Measurements from ENCODE around the gene KIF4A. TPM values are rescaled to one million over a fixed set of nuclear protein-coding genes. Genes with fewer than 3 reads are reported as not detected.

The KIF4A gene
- total and polyA plus RNA-seq, 2 of the 13 experiments (the other 11 are each of a cell fraction or from before 2014, with no cell fraction given) = 9.4 to 28.2 TPM

DNA sequence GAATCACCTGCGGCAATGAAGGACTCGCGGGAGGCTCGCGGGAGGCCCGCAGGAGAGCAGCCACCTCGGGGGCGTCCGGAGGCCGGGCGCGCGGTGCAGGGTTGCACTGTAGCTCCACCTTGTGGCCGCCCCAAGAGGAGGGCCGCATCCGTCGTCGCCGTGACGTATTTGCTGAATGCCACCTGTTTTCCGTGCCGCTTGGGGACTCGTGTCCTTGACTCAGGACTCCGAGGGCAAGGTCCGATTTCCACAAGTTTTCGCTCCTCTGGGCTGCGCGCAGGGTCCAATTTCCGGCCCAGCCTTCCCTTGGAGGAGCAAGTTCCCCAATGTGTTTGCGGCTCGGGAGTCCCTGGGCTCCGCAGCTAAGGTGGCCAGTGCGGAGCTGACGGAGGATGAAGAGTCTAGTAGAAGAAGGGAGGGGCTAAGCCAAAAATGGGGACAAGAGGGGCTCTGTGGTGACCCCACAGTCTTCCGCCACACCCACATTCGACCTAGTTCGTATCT, 144.0 kb downstream of the KIF4A start (continued):
- no peak for TF ChIP-seq SIX4 (CRISPR knock-in tag; IDR thresholded peaks at IDR 0.05)
- no peak for TF ChIP-seq ZSCAN29 (CRISPR knock-in tag; conservative IDR thresholded peaks at IDR 0.05)
- 0 out of 2 replicates have a peak, but pooled peaks have one; percentile 7 for TF ChIP-seq TBX2 (CRISPR knock-in tag; IDR thresholded peaks at IDR 0.05; ENCODE audit: borderline replicate concordance)
- TF ChIP-seq ZNF652 (CRISPR knock-in tag; IDR thresholded peaks at IDR 0.05; ENCODE audit: borderline replicate concordance, low read depth) = no peak
- TF ChIP-seq FOSL2 (CRISPR knock-in tag; IDR thresholded peaks at IDR 0.05) = peak; percentile 33; the same call in 1 of the 2 replicates
- peak; percentile 81 for TF ChIP-seq RXRA (CRISPR knock-in tag; IDR thresholded peaks at IDR 0.05)
- TF ChIP-seq KDM2A (CRISPR knock-in tag; IDR thresholded peaks at IDR 0.05; ENCODE audit: borderline replicate concordance, low read depth) = peak; percentile 73
- TF ChIP-seq, protein P1, sequence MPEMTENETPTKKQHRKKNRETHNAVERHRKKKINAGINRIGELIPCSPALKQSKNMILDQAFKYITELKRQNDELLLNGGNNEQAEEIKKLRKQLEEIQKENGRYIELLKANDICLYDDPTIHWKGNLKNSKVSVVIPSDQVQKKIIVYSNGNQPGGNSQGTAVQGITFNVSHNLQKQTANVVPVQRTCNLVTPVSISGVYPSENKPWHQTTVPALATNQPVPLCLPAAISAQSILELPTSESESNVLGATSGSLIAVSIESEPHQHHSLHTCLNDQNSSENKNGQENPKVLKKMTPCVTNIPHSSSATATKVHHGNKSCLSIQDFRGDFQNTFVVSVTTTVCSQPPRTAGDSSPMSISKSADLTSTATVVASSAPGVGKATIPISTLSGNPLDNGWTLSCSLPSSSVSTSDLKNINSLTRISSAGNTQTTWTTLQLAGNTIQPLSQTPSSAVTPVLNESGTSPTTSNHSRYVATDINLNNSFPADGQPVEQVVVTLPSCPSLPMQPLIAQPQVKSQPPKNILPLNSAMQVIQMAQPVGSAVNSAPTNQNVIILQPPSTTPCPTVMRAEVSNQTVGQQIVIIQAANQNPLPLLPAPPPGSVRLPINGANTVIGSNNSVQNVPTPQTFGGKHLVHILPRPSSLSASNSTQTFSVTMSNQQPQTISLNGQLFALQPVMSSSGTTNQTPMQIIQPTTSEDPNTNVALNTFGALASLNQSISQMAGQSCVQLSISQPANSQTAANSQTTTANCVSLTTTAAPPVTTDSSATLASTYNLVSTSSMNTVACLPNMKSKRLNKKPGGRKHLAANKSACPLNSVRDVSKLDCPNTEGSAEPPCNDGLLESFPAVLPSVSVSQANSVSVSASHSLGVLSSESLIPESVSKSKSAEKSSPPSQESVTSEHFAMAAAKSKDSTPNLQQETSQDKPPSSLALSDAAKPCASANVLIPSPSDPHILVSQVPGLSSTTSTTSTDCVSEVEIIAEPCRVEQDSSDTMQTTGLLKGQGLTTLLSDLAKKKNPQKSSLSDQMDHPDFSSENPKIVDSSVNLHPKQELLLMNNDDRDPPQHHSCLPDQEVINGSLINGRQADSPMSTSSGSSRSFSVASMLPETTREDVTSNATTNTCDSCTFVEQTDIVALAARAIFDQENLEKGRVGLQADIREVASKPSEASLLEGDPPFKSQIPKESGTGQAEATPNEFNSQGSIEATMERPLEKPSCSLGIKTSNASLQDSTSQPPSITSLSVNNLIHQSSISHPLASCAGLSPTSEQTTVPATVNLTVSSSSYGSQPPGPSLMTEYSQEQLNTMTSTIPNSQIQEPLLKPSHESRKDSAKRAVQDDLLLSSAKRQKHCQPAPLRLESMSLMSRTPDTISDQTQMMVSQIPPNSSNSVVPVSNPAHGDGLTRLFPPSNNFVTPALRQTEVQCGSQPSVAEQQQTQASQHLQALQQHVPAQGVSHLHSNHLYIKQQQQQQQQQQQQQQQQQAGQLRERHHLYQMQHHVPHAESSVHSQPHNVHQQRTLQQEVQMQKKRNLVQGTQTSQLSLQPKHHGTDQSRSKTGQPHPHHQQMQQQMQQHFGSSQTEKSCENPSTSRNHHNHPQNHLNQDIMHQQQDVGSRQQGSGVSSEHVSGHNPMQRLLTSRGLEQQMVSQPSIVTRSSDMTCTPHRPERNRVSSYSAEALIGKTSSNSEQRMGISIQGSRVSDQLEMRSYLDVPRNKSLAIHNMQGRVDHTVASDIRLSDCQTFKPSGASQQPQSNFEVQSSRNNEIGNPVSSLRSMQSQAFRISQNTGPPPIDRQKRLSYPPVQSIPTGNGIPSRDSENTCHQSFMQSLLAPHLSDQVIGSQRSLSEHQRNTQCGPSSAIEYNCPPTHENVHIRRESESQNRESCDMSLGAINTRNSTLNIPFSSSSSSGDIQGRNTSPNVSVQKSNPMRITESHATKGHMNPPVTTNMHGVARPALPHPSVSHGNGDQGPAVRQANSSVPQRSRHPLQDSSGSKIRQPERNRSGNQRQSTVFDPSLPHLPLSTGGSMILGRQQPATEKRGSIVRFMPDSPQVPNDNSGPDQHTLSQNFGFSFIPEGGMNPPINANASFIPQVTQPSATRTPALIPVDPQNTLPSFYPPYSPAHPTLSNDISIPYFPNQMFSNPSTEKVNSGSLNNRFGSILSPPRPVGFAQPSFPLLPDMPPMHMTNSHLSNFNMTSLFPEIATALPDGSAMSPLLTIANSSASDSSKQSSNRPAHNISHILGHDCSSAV (CRISPR knock-in tag; IDR thresholded peaks at IDR 0.05; ENCODE audit: borderline replicate concordance) = no peak
- no peak for TF ChIP-seq ZNF724P (CRISPR knock-in tag; IDR thresholded peaks at IDR 0.05; ENCODE audit: borderline replicate concordance)
- TF ChIP-seq, protein P2, sequence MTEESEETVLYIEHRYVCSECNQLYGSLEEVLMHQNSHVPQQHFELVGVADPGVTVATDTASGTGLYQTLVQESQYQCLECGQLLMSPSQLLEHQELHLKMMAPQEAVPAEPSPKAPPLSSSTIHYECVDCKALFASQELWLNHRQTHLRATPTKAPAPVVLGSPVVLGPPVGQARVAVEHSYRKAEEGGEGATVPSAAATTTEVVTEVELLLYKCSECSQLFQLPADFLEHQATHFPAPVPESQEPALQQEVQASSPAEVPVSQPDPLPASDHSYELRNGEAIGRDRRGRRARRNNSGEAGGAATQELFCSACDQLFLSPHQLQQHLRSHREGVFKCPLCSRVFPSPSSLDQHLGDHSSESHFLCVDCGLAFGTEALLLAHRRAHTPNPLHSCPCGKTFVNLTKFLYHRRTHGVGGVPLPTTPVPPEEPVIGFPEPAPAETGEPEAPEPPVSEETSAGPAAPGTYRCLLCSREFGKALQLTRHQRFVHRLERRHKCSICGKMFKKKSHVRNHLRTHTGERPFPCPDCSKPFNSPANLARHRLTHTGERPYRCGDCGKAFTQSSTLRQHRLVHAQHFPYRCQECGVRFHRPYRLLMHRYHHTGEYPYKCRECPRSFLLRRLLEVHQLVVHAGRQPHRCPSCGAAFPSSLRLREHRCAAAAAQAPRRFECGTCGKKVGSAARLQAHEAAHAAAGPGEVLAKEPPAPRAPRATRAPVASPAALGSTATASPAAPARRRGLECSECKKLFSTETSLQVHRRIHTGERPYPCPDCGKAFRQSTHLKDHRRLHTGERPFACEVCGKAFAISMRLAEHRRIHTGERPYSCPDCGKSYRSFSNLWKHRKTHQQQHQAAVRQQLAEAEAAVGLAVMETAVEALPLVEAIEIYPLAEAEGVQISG (CRISPR knock-in tag; IDR thresholded peaks at IDR 0.05) = peak; percentile 56
- 0 out of 2 replicates have a peak, but pooled peaks have one; percentile 32 for TF ChIP-seq FOXO1 (CRISPR knock-in tag; IDR thresholded peaks at IDR 0.05)
- TF ChIP-seq, protein P3, sequence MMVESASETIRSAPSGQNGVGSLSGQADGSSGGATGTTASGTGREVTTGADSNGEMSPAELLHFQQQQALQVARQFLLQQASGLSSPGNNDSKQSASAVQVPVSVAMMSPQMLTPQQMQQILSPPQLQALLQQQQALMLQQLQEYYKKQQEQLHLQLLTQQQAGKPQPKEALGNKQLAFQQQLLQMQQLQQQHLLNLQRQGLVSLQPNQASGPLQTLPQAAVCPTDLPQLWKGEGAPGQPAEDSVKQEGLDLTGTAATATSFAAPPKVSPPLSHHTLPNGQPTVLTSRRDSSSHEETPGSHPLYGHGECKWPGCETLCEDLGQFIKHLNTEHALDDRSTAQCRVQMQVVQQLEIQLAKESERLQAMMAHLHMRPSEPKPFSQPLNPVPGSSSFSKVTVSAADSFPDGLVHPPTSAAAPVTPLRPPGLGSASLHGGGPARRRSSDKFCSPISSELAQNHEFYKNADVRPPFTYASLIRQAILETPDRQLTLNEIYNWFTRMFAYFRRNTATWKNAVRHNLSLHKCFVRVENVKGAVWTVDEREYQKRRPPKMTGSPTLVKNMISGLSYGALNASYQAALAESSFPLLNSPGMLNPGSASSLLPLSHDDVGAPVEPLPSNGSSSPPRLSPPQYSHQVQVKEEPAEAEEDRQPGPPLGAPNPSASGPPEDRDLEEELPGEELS (CRISPR knock-in tag; IDR thresholded peaks at IDR 0.05) = peak; percentile 40; the same call in 1 of the 2 replicates
- TF ChIP-seq FOXK1 (CRISPR knock-in tag; IDR thresholded peaks at IDR 0.05; ENCODE audit: borderline replicate concordance, low read depth) = 0 out of 2 replicates have a peak, but pooled peaks have one; percentile 15
- TF ChIP-seq ZMYM4 (CRISPR knock-in tag; IDR thresholded peaks at IDR 0.05) = peak; percentile 62

Data from HepG2 (cell line).